NOMO-1 (cell line): ENCODE measurements around the gene DOC2B.

Experiments
- DNase-seq, 2 experiments: peaks; one replicate each; lab custom pipeline; 2025; ENCODE audit not compliant: unreplicated experiment in 2 of 2; lab: John Stamatoyannopoulos, UW

DOC2B gene

DNA sequence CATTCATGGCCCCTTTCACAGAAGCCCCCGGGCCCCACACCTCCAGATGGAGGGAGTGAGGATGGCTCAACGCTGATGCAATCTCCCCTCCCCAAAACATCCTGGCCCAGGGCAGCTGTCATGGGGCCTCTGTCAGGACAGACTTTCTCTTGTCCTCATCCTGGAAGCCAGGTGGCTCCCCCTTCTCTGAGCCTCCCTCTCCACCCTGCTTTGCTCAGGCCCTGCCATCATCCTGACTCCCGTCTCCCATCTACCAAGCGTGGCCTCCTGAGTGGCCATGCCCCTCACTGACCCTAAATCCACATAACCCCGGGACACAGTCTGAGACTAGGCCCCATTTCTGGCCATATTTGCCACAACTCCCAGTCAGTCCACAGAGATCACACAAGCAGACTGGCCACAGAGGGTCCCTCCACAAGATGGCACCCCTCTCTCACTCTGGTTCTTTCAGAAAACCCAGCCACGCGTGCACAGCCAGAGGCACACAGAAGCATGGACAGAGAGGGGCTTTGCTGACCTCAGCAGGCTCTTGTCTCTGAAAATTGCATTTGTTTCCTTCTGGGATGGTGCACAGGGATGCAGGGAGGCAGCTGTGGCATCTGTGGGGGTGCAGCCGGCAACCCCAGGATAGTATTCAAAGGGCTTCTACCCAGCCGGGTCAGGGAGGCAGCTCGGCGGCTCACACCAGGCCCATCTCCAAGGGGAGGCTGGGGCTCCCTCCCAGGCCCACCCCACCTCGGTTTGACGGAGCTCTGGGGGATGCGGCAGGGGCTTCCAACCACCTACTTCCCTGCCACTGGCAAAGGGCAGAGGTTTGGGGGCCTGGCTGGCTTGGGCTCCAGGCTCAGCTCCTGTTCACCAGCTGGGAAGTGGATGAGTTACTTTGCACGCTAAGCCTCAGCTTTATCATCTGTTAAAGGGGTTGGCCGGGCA, 16.9 kb downstream of the DOC2B start:
- no peak for DNase-seq

DNA sequence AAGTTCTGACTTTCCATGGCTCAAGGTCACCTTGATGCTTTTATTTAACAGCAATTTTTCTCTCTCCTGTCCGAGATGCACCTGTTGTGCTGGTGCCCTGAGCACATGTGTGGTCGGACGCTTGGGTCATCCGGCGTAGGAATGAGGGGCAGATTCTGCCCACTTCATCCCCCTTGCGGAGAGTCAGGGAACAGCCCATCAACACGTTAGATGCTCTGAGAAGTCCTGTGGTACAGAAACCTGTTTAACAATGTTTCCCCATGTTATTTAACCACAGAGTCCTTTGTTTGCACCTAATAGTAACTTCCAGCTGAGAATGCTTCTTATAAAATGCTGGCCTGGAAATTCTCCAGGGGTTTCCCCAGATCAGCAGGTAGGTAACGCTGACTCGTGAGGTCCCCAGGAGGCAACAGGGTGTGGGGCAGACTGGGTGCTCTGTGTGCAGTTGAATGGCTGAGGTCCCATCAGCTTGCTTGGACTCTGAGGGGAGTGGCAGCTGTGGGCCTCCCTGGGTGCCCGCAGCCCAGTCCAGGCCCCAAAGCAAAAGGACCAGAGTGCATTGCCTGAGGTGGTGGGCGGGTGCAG, 17.8 kb downstream of the DOC2B start:
- no peak for DNase-seq

DNA sequence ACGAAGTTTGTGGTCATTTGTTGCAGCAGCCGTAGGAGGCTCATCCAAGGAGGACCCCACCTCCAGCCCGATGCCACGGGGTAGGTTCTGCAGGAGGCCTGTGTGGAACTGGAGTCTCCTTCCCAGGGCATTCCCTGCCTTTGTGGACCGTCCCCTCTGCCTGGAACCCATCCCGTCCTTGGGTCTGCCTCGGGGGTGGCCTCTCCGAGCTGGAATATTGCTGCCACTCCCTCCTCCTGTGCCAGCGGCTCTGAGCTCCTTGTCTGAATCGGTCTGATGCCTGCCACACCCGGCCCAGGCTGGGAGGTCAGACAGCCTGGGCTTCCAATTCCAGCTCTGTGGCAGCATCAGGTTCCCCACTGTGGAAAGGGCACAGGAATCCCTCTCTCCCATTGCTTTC, 18.8 kb downstream of the DOC2B start:
- no peak for DNase-seq

DNA sequence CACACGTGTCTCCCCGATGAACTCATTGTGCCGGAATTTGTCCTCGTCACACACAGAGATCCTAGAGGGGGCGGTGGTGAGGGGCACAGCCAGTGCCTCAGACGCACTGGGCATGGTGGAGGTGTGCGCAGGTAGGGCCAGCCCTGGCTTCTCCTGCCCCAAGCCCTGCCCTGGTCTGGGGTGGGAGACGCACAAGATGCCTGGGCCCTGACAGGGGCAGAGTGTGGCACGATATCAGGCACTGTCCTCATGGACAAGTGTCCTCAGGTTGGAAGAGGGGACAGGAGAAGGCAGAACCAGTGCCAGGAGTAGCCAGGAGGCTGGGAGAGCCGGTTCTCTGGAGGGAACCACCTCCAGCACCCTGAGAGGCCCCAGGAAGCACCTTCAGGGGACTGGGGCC, 20.0 kb downstream of the DOC2B start:
- DNase-seq: no peak

DNA sequence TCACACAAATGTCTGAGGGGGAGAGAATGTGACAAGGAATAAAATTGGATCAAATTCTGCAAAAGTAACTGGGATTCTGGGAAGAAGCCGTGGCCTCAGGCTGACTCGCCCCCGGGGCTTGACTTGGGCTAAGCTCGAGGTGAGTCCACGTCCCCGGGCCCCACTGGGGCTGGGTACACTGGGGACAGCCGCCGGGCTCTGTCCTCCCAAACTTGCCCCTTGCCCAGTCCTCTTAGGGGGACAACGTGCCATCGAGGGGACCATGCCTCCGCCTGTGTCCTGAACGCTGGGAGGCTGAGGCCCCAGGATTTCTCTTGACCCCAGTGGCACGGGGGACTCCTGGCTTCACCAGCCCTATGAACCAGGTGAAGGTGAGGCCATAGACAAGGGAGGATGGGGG, 21.1 kb downstream of the DOC2B start:
- no peak for DNase-seq

DNA sequence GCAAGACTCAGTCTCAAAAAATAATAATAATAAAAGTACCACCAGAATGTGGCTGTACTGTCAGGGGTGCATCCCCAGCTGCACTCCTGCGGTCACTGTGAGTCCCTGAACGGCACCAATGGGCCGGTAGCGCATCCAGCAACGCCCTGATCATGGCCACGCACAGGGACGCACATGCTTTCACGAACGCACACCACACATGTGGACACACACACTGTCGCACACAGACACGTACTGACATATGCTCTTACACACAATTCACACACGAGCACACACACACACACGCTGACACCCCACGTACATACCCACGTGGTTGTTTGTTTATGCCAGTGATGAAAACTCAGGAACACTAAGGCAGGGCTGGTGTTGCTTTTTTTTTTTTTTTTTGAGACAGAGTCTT, 21.8 kb downstream of the DOC2B start:
- no peak for DNase-seq

DNA sequence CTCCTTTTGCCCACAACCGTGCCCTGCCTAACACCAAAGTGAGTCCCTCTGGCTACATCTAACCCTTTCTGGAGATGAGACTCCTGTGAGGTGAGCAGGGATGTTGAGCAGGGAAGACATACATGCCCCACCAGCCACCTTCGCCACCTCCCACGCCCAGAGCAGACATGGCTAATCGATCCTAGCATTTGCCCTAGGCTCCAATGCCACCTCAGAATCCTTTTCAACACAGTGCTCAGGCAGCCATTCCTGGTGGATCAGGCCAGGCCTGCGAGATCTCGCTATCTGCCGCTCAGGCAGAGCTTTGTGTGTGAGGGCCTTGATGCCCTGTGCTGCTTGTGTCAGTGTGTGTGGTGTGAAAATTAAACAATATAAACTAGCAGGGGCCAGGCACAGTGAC, 23.1 kb downstream of the DOC2B start:
- no peak for DNase-seq

DNA sequence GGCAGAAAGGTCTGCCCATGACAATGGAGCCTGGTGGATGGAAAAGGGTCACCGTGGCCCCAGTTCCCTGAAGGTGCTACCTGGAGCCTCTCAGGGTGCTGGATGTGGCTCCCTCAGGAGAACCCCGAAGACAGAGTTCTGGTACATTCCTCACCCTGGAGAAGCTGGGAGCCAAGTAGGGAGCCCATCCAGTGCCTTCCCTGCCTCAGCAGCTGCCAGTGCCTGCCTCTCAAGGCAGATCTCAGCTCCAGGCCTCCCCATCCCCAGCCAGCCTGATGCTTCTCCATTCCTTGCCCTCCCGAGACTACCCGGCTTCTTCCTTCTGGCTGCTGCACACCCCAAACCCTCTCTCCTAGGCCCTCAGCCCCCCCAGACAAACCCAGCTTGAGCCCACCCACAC, 23.5 kb downstream of the DOC2B start:
- no peak for DNase-seq

DNA sequence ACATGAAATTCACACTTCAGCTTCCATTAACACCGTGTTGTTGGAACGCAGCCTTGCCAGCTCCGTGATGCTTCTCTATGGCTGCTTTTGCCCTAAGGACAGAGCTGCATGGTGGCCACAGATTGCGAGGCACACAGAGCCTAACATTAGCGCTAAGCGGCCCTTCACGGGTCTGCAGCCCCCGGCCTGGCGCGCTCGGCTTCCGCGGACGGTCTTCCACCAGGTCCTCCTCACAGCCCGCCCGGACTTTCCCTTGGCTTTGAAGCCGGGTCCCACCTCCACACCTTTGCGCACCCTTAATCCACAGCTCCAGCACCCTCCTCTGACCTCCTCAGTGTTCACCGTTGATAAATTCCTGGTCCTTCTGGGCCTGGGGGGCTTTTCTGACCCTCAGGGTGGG, 24.5 kb downstream of the DOC2B start:
- no peak for DNase-seq

DNA sequence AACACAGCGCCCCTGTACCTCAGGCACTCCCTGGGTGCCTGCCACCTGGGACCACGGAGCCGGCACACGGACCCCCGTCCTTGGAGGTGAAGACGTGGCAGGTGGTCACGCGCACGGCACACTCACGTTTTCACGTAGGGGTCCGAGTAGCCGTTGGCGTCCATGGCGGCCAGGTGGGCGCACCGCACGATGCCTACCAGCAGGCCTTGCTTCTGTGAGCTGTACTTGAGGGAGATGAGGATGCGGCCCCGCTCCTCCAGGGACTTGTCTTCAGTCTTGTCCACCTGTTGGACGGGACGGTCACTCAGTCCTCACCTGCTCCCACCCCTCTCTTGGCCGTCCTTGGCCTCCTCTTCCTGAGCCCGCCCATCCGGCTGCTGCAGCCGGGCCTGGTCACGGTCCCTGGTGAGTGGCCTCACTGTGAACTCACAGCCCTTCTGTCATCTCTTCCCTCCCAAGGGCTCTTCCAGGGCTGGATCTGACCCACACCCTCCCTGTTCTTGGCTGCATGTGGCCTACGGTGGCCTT, 25.3 kb downstream of the DOC2B start:
- no peak for DNase-seq

DNA sequence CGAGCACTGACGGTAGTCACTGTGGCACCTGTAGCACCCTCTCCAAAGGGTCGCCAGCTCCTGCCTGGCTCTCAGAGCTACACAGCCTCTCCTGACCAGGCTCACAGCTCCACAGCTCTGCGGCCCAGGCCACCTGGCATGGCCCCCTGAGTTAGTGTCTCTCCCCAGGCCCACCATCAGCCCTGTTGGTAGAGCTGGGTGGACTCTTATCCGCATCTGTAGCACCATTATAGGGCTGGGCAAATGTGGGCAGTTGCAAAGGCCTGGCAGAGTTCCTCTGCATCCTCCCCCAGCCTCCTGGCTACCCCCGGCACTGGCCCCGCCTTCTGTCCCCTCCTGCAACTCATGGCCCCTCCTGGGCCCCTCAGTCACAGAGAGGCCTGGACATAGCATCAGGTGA, 25.9 kb downstream of the DOC2B start:
- DNase-seq: no peak

DNA sequence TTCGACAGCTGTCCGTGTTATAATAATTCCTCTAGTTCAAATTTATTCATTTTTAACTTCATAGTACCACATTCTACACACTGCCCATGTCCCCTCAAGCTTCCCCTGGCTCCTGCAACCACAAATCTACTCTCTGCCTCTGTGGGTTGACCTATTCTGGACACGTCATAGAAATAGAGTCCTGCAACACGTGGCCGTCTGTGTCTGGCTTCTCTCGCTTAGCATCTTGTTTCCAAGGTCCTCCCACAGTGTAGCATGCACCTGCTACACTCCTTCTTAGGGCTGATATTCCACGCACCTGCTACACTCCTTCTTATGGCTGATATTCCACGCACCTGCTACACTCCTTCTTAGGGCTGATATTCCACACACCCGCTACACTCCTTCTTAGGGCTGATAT, 27.6 kb downstream of the DOC2B start:
- no peak for DNase-seq

DNA sequence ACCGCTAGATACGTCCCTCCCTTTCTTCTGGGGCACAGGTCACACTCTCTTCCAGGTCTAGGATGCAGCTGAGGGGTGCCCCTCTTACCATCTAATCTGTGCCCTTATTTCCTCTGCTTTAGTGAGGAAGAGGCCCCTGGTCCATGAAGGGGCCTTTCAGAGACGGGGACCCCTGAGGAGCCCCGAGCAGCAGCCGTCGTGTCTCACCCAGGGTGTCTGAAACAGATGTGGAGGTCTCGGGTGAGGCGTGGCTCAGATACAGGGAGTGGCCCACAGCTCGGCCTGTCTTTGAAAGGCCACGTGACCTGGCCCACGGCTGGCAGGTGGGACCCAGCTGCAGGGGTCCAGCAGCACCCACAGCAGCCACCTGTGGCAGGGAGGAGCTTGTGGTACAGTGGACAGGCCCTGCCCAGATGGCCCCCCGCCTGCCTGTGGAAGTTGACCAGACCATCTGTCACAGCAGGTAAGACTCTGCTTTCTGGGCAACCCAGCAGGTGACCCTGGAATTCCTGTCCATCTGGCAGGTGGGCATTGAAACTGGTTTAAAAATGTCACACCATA, 28.5 kb downstream of the DOC2B start:
- DNase-seq: no peak

DNA sequence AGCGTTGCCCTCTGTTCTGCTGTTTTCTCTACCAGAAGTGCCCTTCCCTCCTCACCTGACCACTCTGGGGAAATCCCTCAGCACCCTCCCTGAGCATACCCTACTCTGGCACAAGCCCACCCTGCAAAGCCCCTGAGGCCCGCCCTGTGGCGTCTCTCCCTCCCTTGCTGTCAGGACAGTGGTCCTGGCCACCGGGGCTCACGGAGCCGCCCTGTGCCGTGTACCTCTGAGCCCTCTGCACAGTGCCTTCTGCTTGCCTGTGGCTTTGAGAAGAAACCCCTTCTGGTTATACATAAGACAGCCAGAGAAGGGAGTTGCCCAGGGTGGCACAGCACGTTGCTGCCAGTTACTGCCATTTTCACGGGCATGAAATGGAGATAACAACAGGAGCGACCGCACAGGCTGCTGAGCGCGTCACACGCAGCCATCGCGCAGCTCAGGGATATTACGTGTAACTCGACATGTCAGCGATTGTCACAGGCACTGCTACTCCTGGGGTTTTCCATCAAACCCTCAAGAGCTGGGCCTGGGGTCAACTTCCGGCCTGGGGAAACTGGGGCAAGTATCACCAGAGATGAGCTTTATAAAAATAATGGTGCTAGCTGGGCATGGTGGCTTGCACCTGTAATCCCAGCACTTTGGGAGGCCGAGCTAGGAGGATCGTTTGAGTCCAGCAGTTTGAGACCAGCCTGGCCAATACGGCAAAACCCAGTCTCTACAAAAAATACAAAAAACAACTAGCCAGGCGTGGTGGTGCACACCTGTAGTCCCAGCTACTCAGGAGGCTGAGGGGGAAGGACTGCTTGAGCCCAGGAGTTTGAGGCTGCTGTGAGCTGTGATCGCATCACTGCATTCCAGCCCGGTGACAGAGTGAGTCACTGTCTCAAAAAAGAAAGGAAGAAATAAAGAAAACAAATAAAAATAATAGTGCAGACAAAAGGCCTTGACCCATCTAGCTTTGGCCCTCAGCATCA, 29.3 kb downstream of the DOC2B start:
- DNase-seq: no peak

DNA sequence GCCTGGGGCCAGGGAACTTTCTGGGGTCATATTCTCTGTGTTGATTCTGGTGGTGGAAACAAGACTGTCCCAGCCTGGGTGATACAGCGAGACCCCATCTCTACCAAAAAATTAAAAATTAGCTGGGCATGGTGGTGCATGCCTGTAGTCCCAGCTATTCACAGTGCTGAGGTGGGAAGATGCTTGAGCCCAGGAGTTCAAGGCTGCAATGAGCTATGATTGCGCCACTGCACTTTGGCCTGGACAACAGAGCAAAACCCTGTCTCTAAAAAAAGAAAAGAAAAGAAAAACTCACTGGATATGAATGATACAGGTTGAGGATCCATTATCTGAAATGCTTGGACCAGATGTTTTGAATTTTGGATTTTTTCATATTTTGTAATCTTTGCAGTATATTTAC, 30.4 kb downstream of the DOC2B start:
- no peak for DNase-seq

DNA sequence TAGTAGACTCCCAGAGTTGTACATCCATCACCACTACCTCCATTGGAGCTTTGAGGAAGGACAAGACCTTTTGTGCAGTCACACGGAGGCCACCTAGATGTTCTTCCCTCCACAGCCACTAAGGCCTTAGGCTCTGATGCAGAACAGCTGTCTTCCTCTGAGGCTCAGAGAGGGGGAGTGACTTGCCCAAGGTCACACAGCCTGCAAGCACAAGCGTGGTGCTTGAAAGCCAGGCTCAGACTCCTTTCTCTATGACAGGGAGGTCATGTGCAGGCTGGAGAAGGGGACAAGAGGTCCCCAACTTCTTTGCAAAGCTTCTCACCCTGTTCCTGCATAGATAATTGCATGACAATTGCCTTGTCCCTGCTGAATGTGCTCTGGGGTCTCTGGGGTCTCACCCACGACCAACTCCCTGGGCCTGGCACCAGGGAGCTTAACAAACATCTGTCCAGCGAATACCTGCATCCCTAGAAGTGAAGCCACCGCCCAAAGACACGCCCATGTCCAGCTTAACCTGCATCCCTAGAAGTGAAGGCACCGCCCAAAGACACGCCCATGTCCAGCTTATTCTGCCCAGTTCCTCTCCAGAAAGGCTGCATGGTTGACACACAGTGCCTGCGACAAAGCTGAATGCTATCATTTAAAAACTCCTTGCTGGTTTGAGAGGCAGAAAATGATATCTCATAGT, 31.4 kb downstream of the DOC2B start:
- DNase-seq: no peak

DNA sequence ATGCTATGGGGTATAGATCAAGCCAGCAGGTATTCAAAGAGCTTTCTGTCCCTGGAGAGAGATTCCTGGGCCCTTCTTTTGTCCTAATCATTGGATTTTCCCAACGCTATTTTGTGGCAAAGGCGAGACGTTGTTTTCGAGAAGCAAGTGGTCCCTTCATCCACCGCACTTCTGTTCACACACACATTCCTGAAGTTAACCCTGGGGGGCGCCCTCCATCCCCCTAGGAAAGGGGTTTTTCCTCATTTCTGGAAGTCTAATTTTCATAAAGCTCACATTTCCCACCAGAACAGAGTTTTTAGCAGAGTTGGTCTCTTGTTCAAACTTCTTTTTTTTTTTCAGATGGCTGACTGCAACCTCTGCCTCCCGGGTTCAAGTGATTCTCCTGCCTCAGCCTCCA, 32.2 kb downstream of the DOC2B start:
- no peak for DNase-seq

DNA sequence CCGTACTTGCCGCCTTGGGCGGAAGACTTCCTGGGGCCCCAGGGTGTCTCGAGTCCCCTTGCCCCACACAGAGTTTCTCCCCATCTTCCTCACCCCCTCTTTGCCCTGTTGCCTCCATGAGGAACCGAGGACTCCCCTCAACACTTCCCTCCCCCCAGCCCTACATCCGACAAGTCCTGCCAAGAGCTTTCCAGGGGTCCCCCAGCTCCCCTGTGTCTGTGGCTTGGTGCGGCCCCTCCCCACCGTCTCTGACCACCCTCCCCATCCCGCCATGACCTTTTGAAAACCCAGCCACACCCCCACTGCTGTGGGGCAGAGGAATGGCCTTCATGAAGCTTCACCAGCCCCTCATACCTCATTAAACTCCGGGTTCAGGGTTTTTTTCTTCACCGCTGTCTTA, 32.7 kb downstream of the DOC2B start:
- DNase-seq: no peak

DNA sequence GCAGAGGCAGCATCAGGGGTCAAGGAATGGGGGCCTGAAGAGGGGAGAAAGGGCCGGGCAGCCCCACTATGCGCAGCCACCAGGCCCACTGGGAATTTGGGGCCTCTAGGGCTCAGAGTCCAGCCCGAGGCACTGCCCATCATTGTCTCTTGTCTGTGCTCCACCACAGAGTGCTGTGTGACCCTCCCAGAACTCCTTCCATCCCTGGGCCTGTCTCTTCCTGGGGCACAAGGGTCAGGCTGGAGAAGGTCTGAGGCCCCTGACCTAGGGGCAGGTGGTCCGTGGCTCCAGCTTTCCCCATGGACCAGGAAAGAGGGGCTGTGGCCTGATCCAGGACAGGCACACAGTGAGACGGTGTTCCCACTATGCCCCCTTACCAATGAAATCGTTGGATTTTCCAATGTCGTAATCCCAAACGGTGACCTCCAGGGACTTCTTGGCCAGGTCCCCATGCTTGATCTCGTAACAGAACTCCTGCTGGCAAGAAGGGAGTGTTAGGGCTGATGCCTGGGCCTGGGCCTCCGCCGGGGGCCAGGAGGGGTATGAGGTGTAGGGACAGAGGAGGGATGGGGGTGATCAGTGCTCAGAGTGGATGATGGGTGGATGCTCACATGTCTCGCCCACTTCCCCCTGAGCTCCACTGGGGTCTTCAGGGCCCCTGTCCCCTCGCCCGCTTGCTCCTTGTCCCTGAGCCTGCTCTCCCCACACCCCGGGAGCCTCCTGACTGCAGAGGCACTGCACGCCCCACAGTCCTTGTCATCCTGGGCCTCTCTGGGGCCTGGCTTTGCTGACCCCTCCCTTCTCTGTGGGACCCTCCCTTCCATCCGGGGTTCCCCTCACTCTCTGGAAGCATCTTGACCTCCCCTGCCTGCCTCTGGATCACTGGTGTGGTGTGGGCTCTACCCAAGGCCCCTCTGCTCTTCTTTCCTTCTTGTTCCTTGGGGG, 33.4 kb downstream of the DOC2B start:
- no peak for DNase-seq
